Neural progenitor cell (in vitro differentiated cells): ENCODE measurements around the gene TPST2. TPM values are rescaled to one million over a fixed set of nuclear protein-coding genes. Genes with fewer than 3 reads are reported as not detected.

Experiments used
- DNase-seq: peaks from one replicate; pipeline ENCODE4 v3.0.0-alpha.2; 2016; ENCODE audit warnings: low spot score
- H2AFZ ChIP-seq: fragments of 200-600 bp; sonication (generic); replicated peaks from 2 replicates; pipeline ENCODE4 v1.6.1; 2016; ENCODE audit warnings: antibody characterized with exemption
- H3F3A ChIP-seq: fragments of 200-600 bp; sonication (generic); 2 replicates; pipeline ENCODE4 v1.6.1; 2016; ENCODE audit warnings: antibody characterized with exemption, low read depth
- H3K27ac ChIP-seq: fragments of 200-600 bp; sonication (generic); 2 replicates; pipeline ENCODE4 v1.5.1; 2016; ENCODE audit warnings: mild to moderate bottlenecking
- H3K27me3 ChIP-seq: fragments of 200-600 bp; sonication (generic); 2 replicates; pipeline ENCODE4 v1.6.1; 2016; ENCODE audit warnings: mild to moderate bottlenecking, moderate library complexity
- H3K36me3 ChIP-seq: fragments of 200-600 bp; sonication (generic); 2 replicates; pipeline ENCODE4 v1.5.1; 2016
- H3K4me1 ChIP-seq: fragments of 200-600 bp; sonication (generic); 2 replicates; pipeline ENCODE4 v1.6.1; 2016; ENCODE audit warnings: mixed run types
- H3K4me2 ChIP-seq: fragments of 200-600 bp; sonication (generic); 2 replicates; pipeline ENCODE4 v1.6.1; 2016
- H3K4me3 ChIP-seq: fragments of 200-600 bp; sonication (generic); 2 replicates; pipeline ENCODE4 v1.5.1; 2016
- H3K79me2 ChIP-seq: fragments of 200-600 bp; sonication (generic); 2 replicates; pipeline ENCODE4 v1.6.1; 2016; ENCODE audit warnings: low read depth
- H3K9ac ChIP-seq: fragments of 200-600 bp; sonication (generic); 2 replicates; pipeline ENCODE4 v1.6.1; 2016
- H3K9me3 ChIP-seq: fragments of 200-600 bp; sonication (generic); 2 replicates; pipeline ENCODE4 v1.5.1; 2016; ENCODE audit warnings: low read depth
- H4K20me1 ChIP-seq: fragments of 200-600 bp; sonication (generic); 2 replicates; pipeline ENCODE4 v1.6.1; 2016; ENCODE audit warnings: low read depth
- H3K27ac Mint-ChIP-seq: 3 replicates; pipeline ENCODE4 v1.8.0; 2021; ENCODE audit warnings: mixed read lengths
- H3K27me3 Mint-ChIP-seq: 2 replicates; pipeline ENCODE4 v1.8.0; 2022; ENCODE audit warnings: low read depth, mild to moderate bottlenecking, inconsistent platforms, moderate library complexity, mixed read lengths; ENCODE audit not compliant: insufficient read depth
- H3K36me3 Mint-ChIP-seq: 3 replicates; pipeline ENCODE4 v1.8.0; 2021; ENCODE audit warnings: mixed read lengths
- H3K4me1 Mint-ChIP-seq: 3 replicates; pipeline ENCODE4 v1.8.0; 2021; ENCODE audit warnings: mixed read lengths
- H3K4me3 Mint-ChIP-seq: 3 replicates; pipeline ENCODE4 v1.8.0; 2021; ENCODE audit warnings: mild to moderate bottlenecking, moderate library complexity, mixed read lengths
- H3K9me3 Mint-ChIP-seq: 3 replicates; pipeline ENCODE4 v1.8.0; 2020; ENCODE audit warnings: mixed read lengths
- EZH2 ChIP-seq: fragments of 200-600 bp; sonication (generic); IDR thresholded peaks from 2 replicates; pipeline ENCODE4 v1.6.1; 2017; ENCODE audit warnings: antibody characterized with exemption, mild to moderate bottlenecking, moderate library complexity
- EZH2phosphoT487 ChIP-seq: fragments of 200-600 bp; sonication (generic); IDR thresholded peaks from 2 replicates; pipeline ENCODE4 v1.6.1; 2017; ENCODE audit warnings: antibody characterized with exemption
- total RNA-seq: library from RNA; depleted of rRNA; stranded (reverse); fragments of >200 nt; gene quantifications from 2 replicates; pipeline ENCODE4 v1.2.3, GENCODE V29; 2015; ENCODE audit warnings: low replicate concordance
- TF ChIP-seq, protein P1 (sequence below): fragments of 200-600 bp; sonication (generic); IDR thresholded peaks from 2 replicates; pipeline ENCODE4 v1.5.1; 2017; ENCODE audit warnings: antibody characterized with exemption, mild to moderate bottlenecking

Gene TPST2
- total RNA-seq, 1 donor from 2014 or later, result 31.7 TPM

DNA sequence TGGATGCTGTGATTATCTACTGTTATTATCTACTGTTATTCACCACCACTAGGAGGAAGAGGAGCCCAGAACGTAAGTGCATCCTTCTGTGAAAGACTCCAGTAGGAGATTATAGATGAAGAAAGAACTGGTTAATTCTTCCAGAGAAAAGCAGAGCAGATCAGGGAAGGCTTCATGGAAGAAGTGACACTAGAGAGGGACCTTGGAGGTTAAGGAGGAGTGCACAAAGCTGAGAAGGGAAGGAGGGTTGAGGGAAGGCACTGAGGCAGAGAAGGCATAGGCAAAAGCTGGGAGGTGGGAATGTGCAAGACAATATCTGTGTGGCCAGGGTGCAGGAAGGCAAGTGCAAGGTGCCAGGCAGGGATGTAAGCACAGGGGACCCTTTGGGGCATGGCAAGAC, 14.4 kb upstream of the TPST2 start:
- no peak overlapping the region for H3K4me2 ChIP-seq
- no peak for DNase-seq
- no peaks in the 10 kb centered on the region for H3K9me3 Mint-ChIP-seq
- H3F3A ChIP-seq, result peaks cover 16% of the 10 kb centered on the region
- no peaks in the 10 kb centered on the region for H4K20me1 ChIP-seq
- peaks cover 11% of the 10 kb centered on the region for H3K27me3 Mint-ChIP-seq
- no peak overlapping the region for H3K27ac Mint-ChIP-seq
- peaks cover 18% of the 10 kb centered on the region for H3K4me1 ChIP-seq
- peaks cover 18% of the 10 kb centered on the region for H3K4me1 Mint-ChIP-seq
- H3K36me3 ChIP-seq, result no peaks in the 10 kb centered on the region
- no peak overlapping the region for H3K4me3 ChIP-seq
- H3K27ac ChIP-seq, result no peak overlapping the region
- H3K36me3 Mint-ChIP-seq, result no peaks in the 10 kb centered on the region
- no peak overlapping the region for H3K9ac ChIP-seq
- H3K27me3 ChIP-seq, result no peaks in the 10 kb centered on the region
- H2AFZ ChIP-seq, result no peak overlapping the region
- no peaks in the 10 kb centered on the region for H3K9me3 ChIP-seq
- no peak overlapping the region for H3K4me3 Mint-ChIP-seq
- no peak for TF ChIP-seq EZH2phosphoT487
- TF ChIP-seq, protein P1, sequence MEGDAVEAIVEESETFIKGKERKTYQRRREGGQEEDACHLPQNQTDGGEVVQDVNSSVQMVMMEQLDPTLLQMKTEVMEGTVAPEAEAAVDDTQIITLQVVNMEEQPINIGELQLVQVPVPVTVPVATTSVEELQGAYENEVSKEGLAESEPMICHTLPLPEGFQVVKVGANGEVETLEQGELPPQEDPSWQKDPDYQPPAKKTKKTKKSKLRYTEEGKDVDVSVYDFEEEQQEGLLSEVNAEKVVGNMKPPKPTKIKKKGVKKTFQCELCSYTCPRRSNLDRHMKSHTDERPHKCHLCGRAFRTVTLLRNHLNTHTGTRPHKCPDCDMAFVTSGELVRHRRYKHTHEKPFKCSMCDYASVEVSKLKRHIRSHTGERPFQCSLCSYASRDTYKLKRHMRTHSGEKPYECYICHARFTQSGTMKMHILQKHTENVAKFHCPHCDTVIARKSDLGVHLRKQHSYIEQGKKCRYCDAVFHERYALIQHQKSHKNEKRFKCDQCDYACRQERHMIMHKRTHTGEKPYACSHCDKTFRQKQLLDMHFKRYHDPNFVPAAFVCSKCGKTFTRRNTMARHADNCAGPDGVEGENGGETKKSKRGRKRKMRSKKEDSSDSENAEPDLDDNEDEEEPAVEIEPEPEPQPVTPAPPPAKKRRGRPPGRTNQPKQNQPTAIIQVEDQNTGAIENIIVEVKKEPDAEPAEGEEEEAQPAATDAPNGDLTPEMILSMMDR, result no peak
- TF ChIP-seq EZH2, result no peak
- H3K79me2 ChIP-seq, result no peaks in the 10 kb centered on the region

DNA sequence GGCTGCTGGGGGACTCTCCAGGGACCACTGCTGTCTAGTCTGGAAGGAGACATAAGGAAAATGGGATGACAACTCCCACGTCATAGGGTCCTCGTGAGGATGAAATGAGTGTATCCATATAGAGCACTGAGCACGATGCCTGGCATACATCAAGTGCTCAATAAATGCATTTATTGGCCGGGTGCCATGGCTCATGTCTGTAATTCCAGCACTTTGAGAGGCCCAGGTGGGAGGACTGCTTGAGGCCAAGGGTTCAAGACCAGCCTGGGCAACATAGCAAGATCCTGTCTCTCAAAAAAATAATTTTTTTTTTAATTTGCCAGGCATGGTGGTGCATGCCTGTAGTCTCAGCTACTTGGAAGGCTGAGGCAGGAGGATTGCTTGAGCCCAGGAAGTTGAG, 12.2 kb upstream of the TPST2 start:
- no peak for DNase-seq
- H3K27ac Mint-ChIP-seq, result peak overlapping the region; percentile 9
- H3K27me3 Mint-ChIP-seq, result peaks cover 12% of the 10 kb centered on the region
- Histone ChIP-seq H3K9me3 (no peaks in the 10 kb centered on the region), H3K36me3 (no peaks in the 10 kb centered on the region), H3K79me2 (no peaks in the 10 kb centered on the region), H3K9ac (no peak overlapping the region), H3K27ac (no peak overlapping the region), H3K4me2 (no peak overlapping the region), H2AFZ (no peak overlapping the region), H3K4me1 (no peaks in the 10 kb centered on the region), H3F3A (peaks cover 5% of the 10 kb centered on the region), H3K27me3 (no peaks in the 10 kb centered on the region), H4K20me1 (no peaks in the 10 kb centered on the region), H3K4me3 (no peak overlapping the region)
- H3K36me3 Mint-ChIP-seq, result no peaks in the 10 kb centered on the region
- no peak overlapping the region for H3K4me3 Mint-ChIP-seq
- H3K4me1 Mint-ChIP-seq, result peaks cover 11% of the 10 kb centered on the region
- TF ChIP-seq EZH2 (no peak), EZH2phosphoT487 (no peak)
- TF ChIP-seq, protein P1, result no peak
- no peaks in the 10 kb centered on the region for H3K9me3 Mint-ChIP-seq

DNA sequence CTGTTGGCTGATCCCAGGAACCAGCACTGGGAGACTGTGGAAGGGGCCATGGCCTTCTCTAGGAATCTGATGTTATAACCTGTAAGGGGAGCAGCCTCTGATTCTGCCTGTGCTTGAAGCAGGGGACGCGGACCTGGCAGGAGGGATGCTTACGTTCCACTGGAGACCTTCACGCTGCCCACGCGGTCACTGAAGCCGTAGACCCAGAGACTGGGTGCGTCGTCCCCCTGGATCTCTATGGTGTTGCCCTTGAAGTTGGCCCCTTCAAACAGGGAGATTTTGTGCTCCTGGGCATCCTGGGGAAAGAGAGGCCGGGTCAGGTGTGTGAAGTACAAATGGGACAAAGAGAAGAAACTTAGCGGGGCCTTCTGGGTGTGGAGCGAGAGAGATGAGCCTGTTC, 11.8 kb upstream of the TPST2 start:
- Histone ChIP-seq H3K4me3 (no peak overlapping the region), H3K9ac (no peak overlapping the region), H3K27ac (no peak overlapping the region), H2AFZ (no peak overlapping the region), H3K27me3 (no peaks in the 10 kb centered on the region), H3K9me3 (no peaks in the 10 kb centered on the region), H3K36me3 (no peaks in the 10 kb centered on the region), H4K20me1 (no peaks in the 10 kb centered on the region), H3K4me2 (no peak overlapping the region), H3K4me1 (no peaks in the 10 kb centered on the region), H3K79me2 (no peaks in the 10 kb centered on the region), H3F3A (peaks cover 5% of the 10 kb centered on the region)
- no peak overlapping the region for H3K4me3 Mint-ChIP-seq
- DNase-seq, result no peak
- H3K9me3 Mint-ChIP-seq, result no peaks in the 10 kb centered on the region
- peak overlapping the region; percentile 9 for H3K27ac Mint-ChIP-seq
- TF ChIP-seq, protein P1, result no peak
- TF ChIP-seq EZH2phosphoT487 (no peak), EZH2 (no peak)
- H3K4me1 Mint-ChIP-seq, result peaks cover 11% of the 10 kb centered on the region
- H3K36me3 Mint-ChIP-seq, result no peaks in the 10 kb centered on the region
- peaks cover 12% of the 10 kb centered on the region for H3K27me3 Mint-ChIP-seq
